SJSA1 (cell line): ENCODE data around the gene NUP50. TPM values are rescaled to one million over a fixed set of nuclear protein-coding genes. Genes with fewer than 3 reads are reported as not detected.

Experiments
- DNase-seq, 2 experiments: peaks; one replicate each; pipeline ENCODE4 v3.0.0-alpha.2; 2015 to 2020; ENCODE audit warnings: low spot score in 2 of 2, low read depth in 1 of 2
- H3K27ac ChIP-seq: fragments of 250-450 bp; sonication (Bioruptor Pico); 2 replicates; pipeline ENCODE4 v1.5.1; 2020; ENCODE audit warnings: mild to moderate bottlenecking, moderate library complexity
- H3K27me3 ChIP-seq: fragments of 250-450 bp; sonication (Bioruptor Pico); replicated peaks from 2 replicates; pipeline ENCODE4 v1.5.1; 2020; ENCODE audit warnings: mild to moderate bottlenecking, moderate library complexity
- H3K36me3 ChIP-seq: fragments of 250-450 bp; sonication (Bioruptor Pico); 2 replicates; pipeline ENCODE4 v1.5.1; 2020; ENCODE audit warnings: mild to moderate bottlenecking
- H3K4me1 ChIP-seq: fragments of 250-450 bp; sonication (Bioruptor Pico); replicated peaks from 2 replicates; pipeline ENCODE4 v1.6.1; 2021; ENCODE audit warnings: mild to moderate bottlenecking
- H3K4me3 ChIP-seq: fragments of 250-450 bp; sonication (Bioruptor Pico); 2 replicates; pipeline ENCODE4 v1.5.1; 2020; ENCODE audit warnings: mild to moderate bottlenecking
- H3K9me3 ChIP-seq: fragments of 250-450 bp; sonication (Bioruptor Pico); replicated peaks from 2 replicates; pipeline ENCODE4 v1.5.1; 2020; ENCODE audit warnings: mild to moderate bottlenecking
- total RNA-seq: library from RNA; depleted of rRNA; stranded (reverse); fragments of >200 nt; shearing (Covaris generic); gene quantifications from 2 replicates; pipeline ENCODE4 v1.2.3, GENCODE V29; 2014

NUP50 gene
- total RNA-seq, 1 experiment from 2014 or later: 61.9 TPM

DNA sequence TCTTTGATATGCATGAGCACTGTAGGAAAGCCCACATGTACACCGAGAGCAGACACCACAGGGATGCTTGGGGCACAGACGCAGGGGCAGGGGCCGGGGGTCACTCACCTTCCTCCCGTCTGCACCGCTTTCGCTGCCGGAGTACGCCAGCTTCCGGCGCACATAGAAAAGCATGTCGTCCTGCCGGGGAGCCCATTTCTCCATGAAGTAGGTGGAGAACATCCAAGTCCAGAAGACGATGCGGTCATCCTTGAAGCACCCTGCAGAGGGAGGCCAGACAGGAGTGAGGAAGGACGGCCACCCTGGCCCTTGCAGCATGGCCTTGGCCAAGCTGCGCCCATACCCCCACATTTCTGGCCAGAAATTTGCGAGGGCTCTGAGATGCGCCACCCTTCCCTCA lies 48.1 kb downstream of the NUP50 start:
- Histone ChIP-seq H3K27me3 (no peaks in the 10 kb centered on the region), H3K9me3 (no peaks in the 10 kb centered on the region), H3K27ac (peak overlapping the region; percentile 40), H3K4me3 (peak overlapping the region; percentile 37), H3K4me1 (peaks cover 68% of the 10 kb centered on the region), H3K36me3 (peaks cover 46% of the 10 kb centered on the region)
- no peak for DNase-seq

GRCh38 chr22:45212306-45212709 lies 48.6 kb downstream of the NUP50 start:
- Histone ChIP-seq H3K4me1 (peaks cover 68% of the 10 kb centered on the region), H3K36me3 (peaks cover 42% of the 10 kb centered on the region), H3K9me3 (no peaks in the 10 kb centered on the region), H3K27me3 (no peaks in the 10 kb centered on the region), H3K27ac (peak overlapping the region; percentile 40), H3K4me3 (peak overlapping the region; percentile 37)
- DNase-seq: peak; percentile 94 to 97

GRCh38 chr22:45212992-45213751 lies 49.4 kb downstream of the NUP50 start:
- H3K9me3 ChIP-seq: no peaks in the 10 kb centered on the region
- peak overlapping the region; percentile 37 for H3K4me3 ChIP-seq
- H3K36me3 ChIP-seq: peaks cover 34% of the 10 kb centered on the region
- peaks cover 61% of the 10 kb centered on the region for H3K4me1 ChIP-seq
- DNase-seq: peak; percentile 48 to 66
- no peaks in the 10 kb centered on the region for H3K27me3 ChIP-seq
- peak overlapping the region; percentile 11; the same call in 1 of the 2 replicates for H3K27ac ChIP-seq

GRCh38 chr22:45216133-45217003 lies 52.6 kb downstream of the NUP50 start:
- H3K4me3 ChIP-seq: no peak overlapping the region

GRCh38 chr22:45217345-45217744 lies 53.6 kb downstream of the NUP50 start:
- Histone ChIP-seq H3K27me3 (no peaks in the 10 kb centered on the region), H3K9me3 (no peaks in the 10 kb centered on the region), H3K27ac (no peak overlapping the region), H3K4me1 (peaks cover 21% of the 10 kb centered on the region), H3K36me3 (no peaks in the 10 kb centered on the region), H3K4me3 (no peak overlapping the region)
- DNase-seq: no peak

More at GRCh38 chr22:45216133-45217003, 52.6 kb downstream of the NUP50 start:
- Histone ChIP-seq H3K4me1 (peaks cover 29% of the 10 kb centered on the region), H3K9me3 (no peaks in the 10 kb centered on the region), H3K36me3 (peaks cover 3% of the 10 kb centered on the region; the same call in 1 of the 2 replicates), H3K27ac (no peak overlapping the region), H3K27me3 (no peaks in the 10 kb centered on the region)
- no peak for DNase-seq

GRCh38 chr22:45217806-45218205 lies 54.1 kb downstream of the NUP50 start:
- no peaks in the 10 kb centered on the region for H3K36me3 ChIP-seq
- no peak for DNase-seq

GRCh38 chr22:45218976-45219375 lies 55.3 kb downstream of the NUP50 start:
- Histone ChIP-seq H3K27me3 (no peaks in the 10 kb centered on the region), H3K9me3 (no peaks in the 10 kb centered on the region), H3K4me3 (no peak overlapping the region), H3K27ac (no peak overlapping the region), H3K4me1 (peaks cover 19% of the 10 kb centered on the region), H3K36me3 (no peaks in the 10 kb centered on the region)
- DNase-seq: no peak

More at GRCh38 chr22:45217806-45218205, 54.1 kb downstream of the NUP50 start:
- no peaks in the 10 kb centered on the region for H3K27me3 ChIP-seq
- H3K27ac ChIP-seq: no peak overlapping the region
- H3K9me3 ChIP-seq: no peaks in the 10 kb centered on the region
- H3K4me1 ChIP-seq: peaks cover 21% of the 10 kb centered on the region
- H3K4me3 ChIP-seq: no peak overlapping the region

DNA sequence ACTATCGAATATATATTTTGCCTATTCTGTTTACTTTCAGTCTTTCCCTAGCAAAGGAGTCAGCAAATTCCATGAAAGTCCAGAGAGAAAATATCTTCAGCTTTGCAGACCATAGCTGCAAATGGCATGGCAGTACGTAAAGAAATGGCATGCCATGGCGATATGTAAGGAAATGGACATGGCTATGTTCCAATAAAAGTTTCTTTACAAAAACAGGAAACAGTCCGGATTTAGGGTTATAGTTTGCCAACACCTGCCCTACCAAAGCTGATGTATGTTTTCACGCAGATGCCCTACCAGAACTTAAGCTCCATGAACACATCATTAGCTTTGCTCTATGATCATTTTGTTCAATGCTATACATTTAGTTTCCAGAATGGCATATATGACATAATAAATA lies 57.5 kb downstream of the NUP50 start:
- Histone ChIP-seq H3K4me3 (no peak overlapping the region), H3K4me1 (peaks cover 39% of the 10 kb centered on the region), H3K36me3 (0 out of 2 replicates have a peak, but pooled peaks cover 2% of the 10 kb centered on the region), H3K27me3 (no peaks in the 10 kb centered on the region), H3K27ac (no peak overlapping the region), H3K9me3 (no peaks in the 10 kb centered on the region)
- no peak for DNase-seq

GRCh38 chr22:45223304-45224117 lies 59.8 kb downstream of the NUP50 start:
- H3K36me3 ChIP-seq: peaks cover 7% of the 10 kb centered on the region; the same call in 1 of the 2 replicates
- H3K9me3 ChIP-seq: no peaks in the 10 kb centered on the region
- no peak for DNase-seq
- H3K27me3 ChIP-seq: no peaks in the 10 kb centered on the region
- H3K27ac ChIP-seq: no peak overlapping the region
- H3K4me3 ChIP-seq: no peak overlapping the region
- peaks cover 44% of the 10 kb centered on the region for H3K4me1 ChIP-seq

DNA sequence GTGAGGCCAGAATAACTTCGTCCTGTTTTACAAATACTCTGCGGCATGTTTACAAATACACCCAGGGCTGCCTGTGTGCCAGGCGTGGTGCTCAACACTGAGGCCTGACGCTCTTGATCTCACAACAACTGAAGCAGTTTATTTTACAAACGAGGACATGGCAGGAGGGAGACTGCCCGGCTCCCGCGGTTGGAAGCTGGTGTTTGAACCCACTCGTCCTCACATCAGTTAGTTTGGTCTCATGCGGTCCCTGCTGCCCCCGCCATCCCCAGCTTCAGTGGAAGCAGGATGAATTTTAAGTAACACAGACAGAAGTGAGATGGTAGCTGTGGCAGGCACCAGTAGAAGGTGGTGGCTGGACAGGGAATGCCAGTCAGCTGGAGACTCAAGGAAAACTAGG lies 60.6 kb downstream of the NUP50 start:
- DNase-seq: no peak
- H3K4me1 ChIP-seq: peaks cover 44% of the 10 kb centered on the region
- H3K36me3 ChIP-seq: peaks cover 7% of the 10 kb centered on the region; the same call in 1 of the 2 replicates
- H3K27ac ChIP-seq: no peak overlapping the region
- no peak overlapping the region for H3K4me3 ChIP-seq
- no peaks in the 10 kb centered on the region for H3K9me3 ChIP-seq
- no peaks in the 10 kb centered on the region for H3K27me3 ChIP-seq

- Histone ChIP-seq H3K27me3 (no peaks in the 10 kb centered on the region), H3K4me1 (peaks cover 44% of the 10 kb centered on the region), H3K4me3 (no peak overlapping the region), H3K9me3 (no peaks in the 10 kb centered on the region), H3K36me3 (peaks cover 7% of the 10 kb centered on the region; the same call in 1 of the 2 replicates), H3K27ac (no peak overlapping the region)
- peak in 1 of 2 experiments; percentile 48 for DNase-seq
Observed at GRCh38 chr22:45224988-45225731, 61.4 kb downstream of the NUP50 start.

GRCh38 chr22:45225732-45226502 lies 62.2 kb downstream of the NUP50 start:
- H3K4me1 ChIP-seq: peaks cover 44% of the 10 kb centered on the region
- H3K27ac ChIP-seq: 0 out of 2 replicates have a peak overlapping the region, but pooled peaks have one; percentile 21
- no peaks in the 10 kb centered on the region for H3K9me3 ChIP-seq
- H3K36me3 ChIP-seq: peaks cover 7% of the 10 kb centered on the region; the same call in 1 of the 2 replicates
- no peak for DNase-seq
- no peak overlapping the region for H3K4me3 ChIP-seq
- no peaks in the 10 kb centered on the region for H3K27me3 ChIP-seq
